ENCODE data around the gene TMEM114. TPM values are rescaled to one million over a fixed set of nuclear protein-coding genes. Genes with fewer than 3 reads are reported as not detected.

TMEM114 gene
- total RNA-seq, 3 donors from 2014 or later = not detected

- H3K4me1 ChIP-seq = no peaks in the 10 kb centered on the region
- H3K36me3 ChIP-seq = no peaks in the 10 kb centered on the region
- H3K27ac ChIP-seq = no peak overlapping the region
- TF ChIP-seq, protein P1, sequence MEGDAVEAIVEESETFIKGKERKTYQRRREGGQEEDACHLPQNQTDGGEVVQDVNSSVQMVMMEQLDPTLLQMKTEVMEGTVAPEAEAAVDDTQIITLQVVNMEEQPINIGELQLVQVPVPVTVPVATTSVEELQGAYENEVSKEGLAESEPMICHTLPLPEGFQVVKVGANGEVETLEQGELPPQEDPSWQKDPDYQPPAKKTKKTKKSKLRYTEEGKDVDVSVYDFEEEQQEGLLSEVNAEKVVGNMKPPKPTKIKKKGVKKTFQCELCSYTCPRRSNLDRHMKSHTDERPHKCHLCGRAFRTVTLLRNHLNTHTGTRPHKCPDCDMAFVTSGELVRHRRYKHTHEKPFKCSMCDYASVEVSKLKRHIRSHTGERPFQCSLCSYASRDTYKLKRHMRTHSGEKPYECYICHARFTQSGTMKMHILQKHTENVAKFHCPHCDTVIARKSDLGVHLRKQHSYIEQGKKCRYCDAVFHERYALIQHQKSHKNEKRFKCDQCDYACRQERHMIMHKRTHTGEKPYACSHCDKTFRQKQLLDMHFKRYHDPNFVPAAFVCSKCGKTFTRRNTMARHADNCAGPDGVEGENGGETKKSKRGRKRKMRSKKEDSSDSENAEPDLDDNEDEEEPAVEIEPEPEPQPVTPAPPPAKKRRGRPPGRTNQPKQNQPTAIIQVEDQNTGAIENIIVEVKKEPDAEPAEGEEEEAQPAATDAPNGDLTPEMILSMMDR (IDR thresholded peaks at IDR 0.05) = no peak
- TF ChIP-seq POLR2AphosphoS5 (IDR thresholded peaks at IDR 0.05) (no peak), POLR2A (IDR thresholded peaks at IDR 0.05) (no peak)
- DNase-seq (ENCODE audit: low spot score in 2 of 2) = no peak
- H3K9me3 ChIP-seq = no peaks in the 10 kb centered on the region
- peaks cover 0 to 17% of the 10 kb centered on the region in 2 donors for H3K27me3 ChIP-seq
- intact Hi-C loops (cut with DNase I; ENCODE audit: low total_unique reads) = no loop called here
- H3K4me3 ChIP-seq = no peak overlapping the region
These were observed 61.8 kb downstream of the TMEM114 start for GRCh38 chr16:8528471-8528870.

DNA sequence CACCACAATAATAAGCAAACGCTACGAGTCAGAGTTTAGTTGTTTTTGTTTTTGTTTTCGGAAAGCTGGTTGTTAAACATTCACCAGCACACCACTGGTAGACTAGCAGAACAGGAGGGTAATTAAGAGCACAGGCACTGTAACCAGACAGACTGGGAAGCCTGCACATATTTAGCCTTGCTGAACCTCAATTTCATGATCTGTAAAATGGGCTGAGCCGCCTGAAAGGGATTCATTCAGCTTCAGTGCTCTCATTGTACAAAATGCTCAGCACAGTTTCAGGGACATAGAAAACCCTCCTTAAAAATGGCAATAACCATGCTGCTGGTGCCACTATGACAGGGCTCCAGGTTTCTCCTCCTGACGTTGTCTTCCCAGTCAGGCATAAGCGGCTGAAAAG is 66.4 kb downstream of the TMEM114 start:
- no peak for DNase-seq (ENCODE audit: low spot score in 2 of 2)
- Histone ChIP-seq H3K27me3 (peaks cover 0 to 27% of the 10 kb centered on the region in 2 donors), H3K4me3 (no peak overlapping the region), H3K9me3 (no peaks in the 10 kb centered on the region), H3K4me1 (no peaks in the 10 kb centered on the region), H3K36me3 (no peaks in the 10 kb centered on the region), H3K27ac (no peak overlapping the region)
- no peak for TF ChIP-seq POLR2AphosphoS5 (IDR thresholded peaks at IDR 0.05)
- no peak for TF ChIP-seq POLR2A (IDR thresholded peaks at IDR 0.05)
- TF ChIP-seq, protein P1 (IDR thresholded peaks at IDR 0.05) = no peak
- intact Hi-C loops (cut with DNase I; ENCODE audit: low total_unique reads) = no loop called here

DNA sequence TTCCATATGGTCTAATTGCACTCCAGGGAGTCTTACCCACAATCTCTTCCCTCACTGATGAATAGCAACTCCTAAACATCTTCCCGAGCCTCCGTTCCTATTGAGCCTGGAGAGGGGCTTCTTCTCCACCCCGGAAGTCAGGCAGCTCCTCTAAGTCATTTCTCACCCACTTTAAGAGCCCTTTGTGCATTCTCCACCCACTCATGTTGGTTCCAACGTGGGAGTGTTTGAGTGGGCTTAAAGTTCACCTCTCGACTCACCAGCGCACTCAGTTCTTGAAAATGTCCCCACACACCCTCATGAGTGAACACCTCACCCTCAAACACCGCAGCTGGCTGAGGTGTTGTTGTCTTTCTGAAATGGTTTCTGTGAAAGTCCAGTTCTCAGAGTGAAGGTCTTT is 67.6 kb downstream of the TMEM114 start:
- no peaks in the 10 kb centered on the region for H3K4me1 ChIP-seq
- no peak overlapping the region for H3K27ac ChIP-seq
- no peak for DNase-seq (ENCODE audit: low spot score in 2 of 2)
- H3K4me3 ChIP-seq = no peak overlapping the region
- intact Hi-C loops (cut with DNase I; ENCODE audit: low total_unique reads) = no loop called here
- peaks cover 0 to 19% of the 10 kb centered on the region in 2 donors for H3K27me3 ChIP-seq
- H3K9me3 ChIP-seq = no peaks in the 10 kb centered on the region
- no peaks in the 10 kb centered on the region for H3K36me3 ChIP-seq
- TF ChIP-seq POLR2AphosphoS5 (IDR thresholded peaks at IDR 0.05) = no peak
- TF ChIP-seq POLR2A (IDR thresholded peaks at IDR 0.05) = no peak
- TF ChIP-seq, protein P1 (IDR thresholded peaks at IDR 0.05) = no peak

DNA sequence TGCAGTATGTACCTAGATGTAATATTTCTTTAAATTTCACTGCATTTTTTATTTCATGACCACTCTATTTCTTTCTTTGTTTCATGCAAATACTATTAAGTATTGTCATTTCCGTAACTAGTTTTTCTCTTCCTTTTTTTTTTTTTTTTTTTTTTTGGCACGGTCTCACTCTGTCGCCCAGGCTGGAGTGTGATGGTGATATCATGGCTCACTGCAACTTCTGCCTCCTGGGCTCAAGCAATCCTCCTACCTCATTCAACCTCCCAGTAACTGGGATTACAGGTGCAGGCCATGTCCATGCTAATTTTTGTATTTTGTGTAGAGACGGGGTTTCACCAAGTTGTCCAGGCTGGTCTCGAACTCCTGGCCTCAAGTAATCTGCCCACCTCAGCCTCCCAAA is 70.7 kb downstream of the TMEM114 start:
- DNase-seq (ENCODE audit: low spot score in 2 of 2) = no peak
- Histone ChIP-seq H3K9me3 (no peaks in the 10 kb centered on the region), H3K27ac (no peak overlapping the region), H3K36me3 (no peaks in the 10 kb centered on the region), H3K27me3 (peaks cover 0 to 19% of the 10 kb centered on the region in 2 donors), H3K4me3 (no peak overlapping the region), H3K4me1 (no peaks in the 10 kb centered on the region)
- TF ChIP-seq, protein P1 (IDR thresholded peaks at IDR 0.05) = no peak
- TF ChIP-seq POLR2A (IDR thresholded peaks at IDR 0.05) (no peak), POLR2AphosphoS5 (IDR thresholded peaks at IDR 0.05) (no peak)
- intact Hi-C loops (cut with DNase I; ENCODE audit: low total_unique reads) = loop anchor here (1.0 kb wide), 1 partner anchor 22 kb away; no protein-coding TSS in a partner anchor

Other genes with a start within 250 kb of the TMEM114 start
- gene METTL22, start 31.2 kb upstream of the TMEM114 start, total RNA-seq = 10 to 100 TPM; 26.9 to 36.1 (median 27.4) TPM
- gene ABAT, start 84.1 kb upstream of the TMEM114 start, total RNA-seq = 10 to 100 TPM in 1 of 3 donors, 1 to 10 TPM in 2; 7.5 to 12.6 (median 9.8) TPM
- gene TMEM186, start 207.1 kb upstream of the TMEM114 start, total RNA-seq = 1 to 10 TPM; 7.2 to 9.4 (median 7.5) TPM
- 10 to 100 TPM; 21.4 to 36.4 (median 33.8) TPM for gene PMM2, start 207.3 kb upstream of the TMEM114 start, total RNA-seq